K562 (cell line): Measurements from ENCODE around the gene PIGL. TPM values are rescaled to one million over a fixed set of nuclear protein-coding genes. Genes with fewer than 3 reads are reported as not detected.

Experiments used
- DACH1 ChIP-seq: fragments of 450-650 bp; IDR thresholded peaks from 2 replicates; pipeline ENCODE4 v1.6.1; 2018; ENCODE audit not compliant: partially characterized antibody
- EHMT2 ChIP-seq: fragments of 450-650 bp; IDR thresholded peaks from 2 replicates; pipeline ENCODE4 v1.6.1; 2018; ENCODE audit warnings: antibody characterized with exemption
- FOSL1 ChIP-seq: fragments of 200-800 bp; sonication (Bioruptor generic); conservative IDR thresholded peaks from 2 replicates; pipeline ENCODE4 v1.6.1; 2016; ENCODE audit warnings: missing genetic modification characterization, missing compliant biosample characterization
- GABPB1 ChIP-seq: sonication (generic); formaldehyde crosslinking; IDR thresholded peaks from 2 replicates; pipeline ENCODE4 v1.8.0; 2022; ENCODE audit warnings: mild to moderate bottlenecking, missing genetic modification reagents
- GATA2 ChIP-seq: sonication (generic); formaldehyde crosslinking; IDR thresholded peaks from 2 replicates; pipeline ENCODE4 v1.4.0; 2020; ENCODE audit warnings: mild to moderate bottlenecking, missing genetic modification reagents
- HLTF ChIP-seq: fragments of 450-650 bp; IDR thresholded peaks from 2 replicates; pipeline ENCODE4 v1.6.1; 2016
- MTA3 ChIP-seq: fragments of 450-650 bp; formaldehyde crosslinking; IDR thresholded peaks from 2 replicates; pipeline ENCODE4 v1.6.1; 2017; ENCODE audit warnings: mild to moderate bottlenecking, borderline replicate concordance
- NFE2 ChIP-seq: IDR thresholded peaks from 2 replicates; pipeline ENCODE4 v1.6.1; 2014; ENCODE audit warnings: antibody characterized with exemption, low read depth
- PHB2 ChIP-seq: fragments of 450-650 bp; IDR thresholded peaks from 2 replicates; pipeline ENCODE4 v1.6.1; 2017; ENCODE audit warnings: low read depth
- RBM34 ChIP-seq: fragments of 200-400 bp; formaldehyde crosslinking; IDR thresholded peaks from 2 replicates; pipeline ENCODE4 v1.6.1; 2018; ENCODE audit warnings: low read length, borderline replicate concordance; ENCODE audit not compliant: insufficient read depth
- TRIM28 ChIP-seq: fragments of 450-650 bp; IDR thresholded peaks from 2 replicates; pipeline ENCODE4 v1.6.1; 2017
- XRCC4 ChIP-seq: IDR thresholded peaks from one replicate; pipeline ENCODE4 v1.6.1; 2011; ENCODE audit not compliant: insufficient read depth, insufficient read length; ENCODE audit errors: extremely low read depth
- XRCC5 ChIP-seq: fragments of 200-400 bp; formaldehyde crosslinking; IDR thresholded peaks from 2 replicates; pipeline ENCODE4 v1.6.1; 2017; ENCODE audit warnings: low read depth, mild to moderate bottlenecking, low read length
- ZNF165 ChIP-seq: fragments of 250-450 bp; sonication (Bioruptor Pico); IDR thresholded peaks from 2 replicates; pipeline ENCODE4 v1.4.0; 2020; ENCODE audit warnings: borderline replicate concordance
- ZNF507 ChIP-seq: conservative IDR thresholded peaks from 2 replicates; pipeline ENCODE4 v1.6.1; 2017; ENCODE audit warnings: missing genetic modification characterization, missing compliant biosample characterization
- ZNF551 ChIP-seq: fragments of 250-450 bp; sonication (Bioruptor Pico); IDR thresholded peaks from 2 replicates; pipeline ENCODE4 v1.5.0; 2021; ENCODE audit warnings: mild to moderate bottlenecking, moderate library complexity
- ZNF586 ChIP-seq: fragments of 450-650 bp; formaldehyde crosslinking; conservative IDR thresholded peaks from 2 replicates; pipeline ENCODE4 v1.4.0; 2020; ENCODE audit warnings: mild to moderate bottlenecking, moderate library complexity
- polyA plus RNA-seq, 8 experiments: library from polyadenylated mRNA; depleted of rRNA in 4 of 8; stranded (reverse) in 5 of 8; unstranded in 3 of 8; fragments of >200 nt; fragmentation: Nextera tagmentation in 2 of 8; fragmentation: Illumina TruSeq in 1 of 8; extraction: Ambion mirVana in 2 of 8; extraction: Trizol in 1 of 8; gene quantifications; 2 replicates each; pipeline versions ENCODE4 v1.2.1 to v1.2.3, GENCODE V29; 2011 to 2014; ENCODE audit warnings: inconsistent platforms in 1 of 8, missing spikeins in 1 of 8
- total RNA-seq, 7 experiments: library from RNA; depleted of rRNA in 6 of 7; stranded (reverse); fragments of >200 nt in 6 of 7; fragmentation: Illumina TruSeq in 2 of 7; extraction: Trizol in 2 of 7; gene quantifications; 2 replicates each; pipeline versions ENCODE4 v1.2.1 to v1.2.3, GENCODE V29; 2011 to 2021; ENCODE audit warnings: low replicate concordance in 1 of 7
- TF ChIP-seq, protein P1 (sequence below): fragments of 200-800 bp; sonication (Bioruptor generic); IDR thresholded peaks from 2 replicates; pipeline ENCODE4 v1.6.1; 2017; ENCODE audit warnings: missing genetic modification characterization, missing compliant biosample characterization
- TF ChIP-seq, protein P2 (sequence below): fragments of 450-650 bp; formaldehyde crosslinking; conservative IDR thresholded peaks from 2 replicates; pipeline ENCODE4 v1.4.0; 2022; ENCODE audit warnings: mild to moderate bottlenecking, missing genetic modification characterization
- TF ChIP-seq, protein P3 (sequence below): fragments of 450-650 bp; IDR thresholded peaks from 2 replicates; pipeline ENCODE4 v1.6.1; 2017; ENCODE audit warnings: antibody characterized with exemption
- TF ChIP-seq, protein P4 (sequence below), 3 experiments: IDR thresholded peaks in 2 of 3; conservative IDR thresholded peaks in 1 of 3; 2 replicates each; pipeline ENCODE4 v1.5.1; 2011 to 2012; ENCODE audit warnings: low read length in 3 of 3, mild to moderate bottlenecking in 3 of 3, control low read depth in 2 of 3, improper control_type of control experiment in 1 of 3, inconsistent platforms in 1 of 3, low read depth in 1 of 3, mixed read lengths in 1 of 3, moderate library complexity in 1 of 3; ENCODE audit not compliant: insufficient read depth in 2 of 3

PIGL gene
- total and polyA plus RNA-seq, 9 of the 15 experiments (the other 6 are each of a cell fraction or from before 2014, with no cell fraction given) = 19.9 to 55.3 (median 29.6) TPM

DNA sequence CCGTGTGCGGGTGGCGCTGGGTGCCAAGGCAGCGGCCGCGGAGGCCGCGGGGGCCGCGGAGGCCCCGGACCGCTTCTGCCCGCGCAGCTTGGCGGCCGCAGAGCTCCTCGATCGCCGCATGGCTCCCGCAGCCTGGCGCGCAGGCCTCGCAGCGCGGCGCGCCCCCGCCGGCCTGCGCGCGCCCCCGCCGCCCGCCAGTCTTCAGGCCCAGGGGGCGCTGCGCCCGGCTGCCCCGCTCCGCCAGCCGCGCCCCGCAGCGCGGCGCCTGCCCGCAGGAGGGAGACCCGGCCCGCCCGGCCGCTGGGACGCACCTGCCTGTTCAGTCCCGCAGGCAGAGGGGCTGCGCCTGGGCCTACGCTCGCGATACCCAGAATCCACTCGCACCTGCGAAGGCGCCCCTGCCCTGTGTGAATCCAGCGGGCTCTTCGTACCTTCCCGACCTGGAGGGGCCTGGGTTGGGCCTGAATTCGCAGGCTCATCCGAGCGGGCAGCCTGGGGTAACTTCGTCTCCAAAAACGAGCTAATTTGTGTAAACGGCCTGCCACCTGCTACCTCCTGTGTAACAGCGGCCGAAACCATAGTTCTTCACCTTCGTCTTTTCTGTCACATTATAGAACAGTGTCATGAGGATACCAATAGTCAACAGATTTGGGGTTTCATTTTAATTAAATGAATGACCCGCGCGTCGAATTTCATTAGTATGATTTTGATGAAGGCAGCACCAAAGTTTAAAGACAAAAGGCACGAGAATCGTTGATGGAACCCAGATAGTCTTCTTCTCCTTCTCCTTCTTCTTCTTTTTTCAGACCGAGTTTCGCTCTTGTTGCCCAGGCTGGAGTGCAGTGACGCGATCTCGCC, 136.5 kb downstream of the PIGL start, which contains the start of gene CENPV (continued):
- TF ChIP-seq, protein P1, sequence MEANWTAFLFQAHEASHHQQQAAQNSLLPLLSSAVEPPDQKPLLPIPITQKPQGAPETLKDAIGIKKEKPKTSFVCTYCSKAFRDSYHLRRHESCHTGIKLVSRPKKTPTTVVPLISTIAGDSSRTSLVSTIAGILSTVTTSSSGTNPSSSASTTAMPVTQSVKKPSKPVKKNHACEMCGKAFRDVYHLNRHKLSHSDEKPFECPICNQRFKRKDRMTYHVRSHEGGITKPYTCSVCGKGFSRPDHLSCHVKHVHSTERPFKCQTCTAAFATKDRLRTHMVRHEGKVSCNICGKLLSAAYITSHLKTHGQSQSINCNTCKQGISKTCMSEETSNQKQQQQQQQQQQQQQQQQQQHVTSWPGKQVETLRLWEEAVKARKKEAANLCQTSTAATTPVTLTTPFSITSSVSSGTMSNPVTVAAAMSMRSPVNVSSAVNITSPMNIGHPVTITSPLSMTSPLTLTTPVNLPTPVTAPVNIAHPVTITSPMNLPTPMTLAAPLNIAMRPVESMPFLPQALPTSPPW = peak; percentile 58
- TF ChIP-seq XRCC4 = no peak
- no peak for TF ChIP-seq ZNF586 (CRISPR knock-in tag)
- no peak for TF ChIP-seq HLTF
- TF ChIP-seq PHB2 = no peak
- no peak for TF ChIP-seq GABPB1 (CRISPR knock-in tag)
- TF ChIP-seq FOSL1 (tag) = no peak
- TF ChIP-seq, protein P2, sequence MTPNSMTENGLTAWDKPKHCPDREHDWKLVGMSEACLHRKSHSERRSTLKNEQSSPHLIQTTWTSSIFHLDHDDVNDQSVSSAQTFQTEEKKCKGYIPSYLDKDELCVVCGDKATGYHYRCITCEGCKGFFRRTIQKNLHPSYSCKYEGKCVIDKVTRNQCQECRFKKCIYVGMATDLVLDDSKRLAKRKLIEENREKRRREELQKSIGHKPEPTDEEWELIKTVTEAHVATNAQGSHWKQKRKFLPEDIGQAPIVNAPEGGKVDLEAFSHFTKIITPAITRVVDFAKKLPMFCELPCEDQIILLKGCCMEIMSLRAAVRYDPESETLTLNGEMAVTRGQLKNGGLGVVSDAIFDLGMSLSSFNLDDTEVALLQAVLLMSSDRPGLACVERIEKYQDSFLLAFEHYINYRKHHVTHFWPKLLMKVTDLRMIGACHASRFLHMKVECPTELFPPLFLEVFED (CRISPR knock-in tag) = no peak
- TF ChIP-seq NFE2 = no peak
- no peak for TF ChIP-seq ZNF165
- TF ChIP-seq, protein P3, sequence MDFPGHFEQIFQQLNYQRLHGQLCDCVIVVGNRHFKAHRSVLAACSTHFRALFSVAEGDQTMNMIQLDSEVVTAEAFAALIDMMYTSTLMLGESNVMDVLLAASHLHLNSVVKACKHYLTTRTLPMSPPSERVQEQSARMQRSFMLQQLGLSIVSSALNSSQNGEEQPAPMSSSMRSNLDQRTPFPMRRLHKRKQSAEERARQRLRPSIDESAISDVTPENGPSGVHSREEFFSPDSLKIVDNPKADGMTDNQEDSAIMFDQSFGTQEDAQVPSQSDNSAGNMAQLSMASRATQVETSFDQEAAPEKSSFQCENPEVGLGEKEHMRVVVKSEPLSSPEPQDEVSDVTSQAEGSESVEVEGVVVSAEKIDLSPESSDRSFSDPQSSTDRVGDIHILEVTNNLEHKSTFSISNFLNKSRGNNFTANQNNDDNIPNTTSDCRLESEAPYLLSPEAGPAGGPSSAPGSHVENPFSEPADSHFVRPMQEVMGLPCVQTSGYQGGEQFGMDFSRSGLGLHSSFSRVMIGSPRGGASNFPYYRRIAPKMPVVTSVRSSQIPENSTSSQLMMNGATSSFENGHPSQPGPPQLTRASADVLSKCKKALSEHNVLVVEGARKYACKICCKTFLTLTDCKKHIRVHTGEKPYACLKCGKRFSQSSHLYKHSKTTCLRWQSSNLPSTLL = no peak
- no peak for TF ChIP-seq DACH1
- TF ChIP-seq, protein P4, sequence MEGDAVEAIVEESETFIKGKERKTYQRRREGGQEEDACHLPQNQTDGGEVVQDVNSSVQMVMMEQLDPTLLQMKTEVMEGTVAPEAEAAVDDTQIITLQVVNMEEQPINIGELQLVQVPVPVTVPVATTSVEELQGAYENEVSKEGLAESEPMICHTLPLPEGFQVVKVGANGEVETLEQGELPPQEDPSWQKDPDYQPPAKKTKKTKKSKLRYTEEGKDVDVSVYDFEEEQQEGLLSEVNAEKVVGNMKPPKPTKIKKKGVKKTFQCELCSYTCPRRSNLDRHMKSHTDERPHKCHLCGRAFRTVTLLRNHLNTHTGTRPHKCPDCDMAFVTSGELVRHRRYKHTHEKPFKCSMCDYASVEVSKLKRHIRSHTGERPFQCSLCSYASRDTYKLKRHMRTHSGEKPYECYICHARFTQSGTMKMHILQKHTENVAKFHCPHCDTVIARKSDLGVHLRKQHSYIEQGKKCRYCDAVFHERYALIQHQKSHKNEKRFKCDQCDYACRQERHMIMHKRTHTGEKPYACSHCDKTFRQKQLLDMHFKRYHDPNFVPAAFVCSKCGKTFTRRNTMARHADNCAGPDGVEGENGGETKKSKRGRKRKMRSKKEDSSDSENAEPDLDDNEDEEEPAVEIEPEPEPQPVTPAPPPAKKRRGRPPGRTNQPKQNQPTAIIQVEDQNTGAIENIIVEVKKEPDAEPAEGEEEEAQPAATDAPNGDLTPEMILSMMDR (IDR thresholded peaks at IDR 0.05 in 2 of 3, conservative IDR thresholded peaks at IDR 0.05 in 1 of 3; ENCODE audit: insufficient read depth in 2 of 3, low read depth in 1 of 3, low read length in 3 of 3) = peak in 2 of 3 experiments; percentile 28 to 47; a peak in 2 of 6 replicates
- TF ChIP-seq MTA3 = 0 out of 2 replicates have a peak, but pooled peaks have one; percentile 32
- no peak for TF ChIP-seq XRCC5
- no peak for TF ChIP-seq EHMT2
- no peak for TF ChIP-seq RBM34
- TF ChIP-seq ZNF551 (CRISPR knock-in tag) = no peak
- no peak for TF ChIP-seq GATA2 (CRISPR knock-in tag)
- no peak for TF ChIP-seq TRIM28
- no peak for TF ChIP-seq ZNF507
